Measurements from ENCODE around the gene VCPKMT. TPM values are rescaled to one million over a fixed set of nuclear protein-coding genes. Genes with fewer than 3 reads are reported as not detected.

Gene VCPKMT
- total RNA-seq, 2 experiments from 2014 or later: 30.4 to 32.4 TPM

- H3K4me1 ChIP-seq (ENCODE audit: insufficient read depth, low read length): peaks cover 86% of the 10 kb centered on the region
- no peaks in the 10 kb centered on the region for H3K9me3 ChIP-seq (ENCODE audit: control insufficient read depth in 1 of 2, insufficient read depth in 1 of 2, low read length in 2 of 2)
- CTCF ChIA-PET: no interaction called here
- DNase-seq (no peak), ATAC-seq (ENCODE audit: poor library complexity) (no peak)
- H3K36me3 ChIP-seq (ENCODE audit: insufficient read depth, low read length): no peaks in the 10 kb centered on the region
- H3K27ac ChIP-seq (ENCODE audit: low read depth in 1 of 2, low read length in 2 of 2): peak overlapping the region; percentile 96 to 97
- H3K27me3 ChIP-seq (ENCODE audit: control insufficient read depth in 1 of 2, insufficient read depth in 2 of 2, low read length in 2 of 2): no peaks in the 10 kb centered on the region
- Mint-ChIP-seq H3K27me3 (no peaks in the 10 kb centered on the region), H3K4me3 (peak overlapping the region; percentile 22), H3K9me3 (no peaks in the 10 kb centered on the region), H3K27ac (peak overlapping the region; percentile 93), H3K36me3 (ENCODE audit: low read depth) (no peaks in the 10 kb centered on the region), H3K4me1 (ENCODE audit: low read depth) (peaks cover 81% of the 10 kb centered on the region)
- no peak overlapping the region for H3K4me3 ChIP-seq (ENCODE audit: low read length)
- TF ChIP-seq CTCF (IDR thresholded peaks at IDR 0.05): no peak
- POLR2A ChIA-PET: interaction anchor here (1.2 to 5.5 kb wide), 4 partner anchors 12 to 221 kb away, joined by 4 to 75 read pairs (median 44); no protein-coding TSS in a partner anchor
- intact Hi-C loops (cut with DNase I, micrococcal nuclease): loop anchor here (2.0 to 5.0 kb wide), 2 partner anchors 14 to 192 kb away; partner anchors contain the start of gene ARF6 (in 1 of the 2)
These were observed 31.7 kb downstream of the VCPKMT start for GRCh38 chr14:50084666-50085065.

GRCh38 chr14:50083467-50084337, 32.7 kb downstream of the VCPKMT start:
- H3K4me1 ChIP-seq (ENCODE audit: insufficient read depth, low read length): peaks cover 79% of the 10 kb centered on the region
- H3K27me3 ChIP-seq (ENCODE audit: control insufficient read depth in 1 of 2, insufficient read depth in 2 of 2, low read length in 2 of 2): no peaks in the 10 kb centered on the region
- H3K27ac ChIP-seq (ENCODE audit: low read depth in 1 of 2, low read length in 2 of 2): peak overlapping the region; percentile 96 to 97
- POLR2A ChIA-PET: interaction anchor here (1.0 to 5.5 kb wide), 10 partner anchors 13 to 221 kb away, joined by 3 to 83 read pairs (median 26); no protein-coding TSS in a partner anchor
- ATAC-seq (ENCODE audit: poor library complexity): peak; percentile 47
- H3K27ac Mint-ChIP-seq: peak overlapping the region; percentile 93
- H3K4me3 ChIP-seq (ENCODE audit: low read length): peak overlapping the region; percentile 3
- no peaks in the 10 kb centered on the region for H3K27me3 Mint-ChIP-seq
- H3K9me3 Mint-ChIP-seq: no peaks in the 10 kb centered on the region
- CTCF ChIA-PET: interaction anchor here (0.6 to 3.8 kb wide), 5 partner anchors 21 to 222 kb away, joined by 4 to 26 read pairs (median 12); no protein-coding TSS in a partner anchor
- TF ChIP-seq CTCF (IDR thresholded peaks at IDR 0.05): no peak
- peak overlapping the region; percentile 32 for H3K4me3 Mint-ChIP-seq
- peak in 11 of 14 experiments; percentile 14 to 81 (median 43) for DNase-seq
- intact Hi-C loops (cut with DNase I, micrococcal nuclease): loop anchor here (1.0 to 5.0 kb wide), 9 partner anchors 13 to 221 kb away; partner anchors contain the start of gene ARF6 (in 1 of the 2)
- H3K36me3 ChIP-seq (ENCODE audit: insufficient read depth, low read length): no peaks in the 10 kb centered on the region
- H3K36me3 Mint-ChIP-seq (ENCODE audit: low read depth): no peaks in the 10 kb centered on the region
- no peaks in the 10 kb centered on the region for H3K9me3 ChIP-seq (ENCODE audit: control insufficient read depth in 1 of 2, insufficient read depth in 1 of 2, low read length in 2 of 2)
- H3K4me1 Mint-ChIP-seq (ENCODE audit: low read depth): peaks cover 73% of the 10 kb centered on the region

- peaks cover 71% of the 10 kb centered on the region for H3K4me1 ChIP-seq (ENCODE audit: insufficient read depth, low read length)
- Mint-ChIP-seq H3K4me1 (ENCODE audit: low read depth) (peaks cover 68% of the 10 kb centered on the region), H3K27ac (peak overlapping the region; percentile 93), H3K27me3 (no peaks in the 10 kb centered on the region), H3K4me3 (peak overlapping the region; percentile 32), H3K9me3 (no peaks in the 10 kb centered on the region), H3K36me3 (ENCODE audit: low read depth) (no peaks in the 10 kb centered on the region)
- DNase-seq: peak; percentile 66 to 96 (median 76)
- ChIA-PET CTCF (interaction anchor here (1.0 to 3.8 kb wide), 9 partner anchors 18 to 230 kb away, joined by 3 to 26 read pairs (median 8); partner anchors contain the start of gene NEMF), POLR2A (interaction anchor here (0.8 to 3.6 kb wide), 26 partner anchors 11 to 496 kb away, joined by 3 to 83 read pairs (median 6); partner anchors contain the start of genes ARF6, NEMF, RPS29 and VCPKMT)
- H3K9me3 ChIP-seq (ENCODE audit: control insufficient read depth in 1 of 2, insufficient read depth in 1 of 2, low read length in 2 of 2): no peaks in the 10 kb centered on the region
- peak overlapping the region; percentile 96 to 97 for H3K27ac ChIP-seq (ENCODE audit: low read depth in 1 of 2, low read length in 2 of 2)
- H3K36me3 ChIP-seq (ENCODE audit: insufficient read depth, low read length): no peaks in the 10 kb centered on the region
- peak; percentile 74 for ATAC-seq (ENCODE audit: poor library complexity)
- H3K27me3 ChIP-seq (ENCODE audit: control insufficient read depth in 1 of 2, insufficient read depth in 2 of 2, low read length in 2 of 2): no peaks in the 10 kb centered on the region
- peak overlapping the region; percentile 44 for H3K4me3 ChIP-seq (ENCODE audit: low read length)
- no peak for TF ChIP-seq CTCF (IDR thresholded peaks at IDR 0.05)
- intact Hi-C loops (cut with DNase I, micrococcal nuclease): loop anchor here in 1 of 2 experiments (1.0 to 5.0 kb wide), 8 partner anchors 13 to 221 kb away; partner anchors contain the start of gene ARF6
These were observed 33.4 kb downstream of the VCPKMT start for GRCh38 chr14:50082784-50083466.

All from CD4-positive, alpha-beta T cell (primary cell).